GM18520 (cell line): ENCODE data around the gene ISY1.
"Not testable (repeated sequence)": the region's sequence is repeated elsewhere in the genome, so short reads cannot be mapped to it uniquely, and the experiment has no call there.

Experiments used
- ATAC-seq: cut with Tn5 transposase; IDR thresholded peaks from one replicate; pipeline ENCODE4 v1.9.1; 2021; ENCODE audit not compliant: unreplicated experiment

The ISY1 gene

GRCh38 chr3:129121016-129121791 lies 39.7 kb downstream of the ISY1 start:
- ATAC-seq, result no peak

GRCh38 chr3:129120254-129121004 lies 40.4 kb downstream of the ISY1 start:
- peak; percentile 62 for ATAC-seq

GRCh38 chr3:129119365-129120100 lies 41.3 kb downstream of the ISY1 start:
- ATAC-seq, result no peak

- ATAC-seq, result no peak
Observed at GRCh38 chr3:129118745-129119144, 42.1 kb downstream of the ISY1 start.

GRCh38 chr3:129117134-129117533 lies 43.7 kb downstream of the ISY1 start:
- no peak for ATAC-seq

- ATAC-seq, result no peak
Observed at GRCh38 chr3:129116482-129116946, 44.3 kb downstream of the ISY1 start.

- no peak for ATAC-seq
Observed at GRCh38 chr3:129114455-129114854, 46.4 kb downstream of the ISY1 start.

- ATAC-seq, result no peak
Observed at GRCh38 chr3:129112308-129113052, 48.4 kb downstream of the ISY1 start.

- ATAC-seq, result not testable (repeated sequence)
Observed at GRCh38 chr3:129111076-129111780, 49.6 kb downstream of the ISY1 start.

- no peak for ATAC-seq
Observed at GRCh38 chr3:129107793-129108192, 53.1 kb downstream of the ISY1 start.

- ATAC-seq, result no peak
Observed at GRCh38 chr3:129106866-129107565, 53.8 kb downstream of the ISY1 start.

GRCh38 chr3:129106320-129106719 lies 54.5 kb downstream of the ISY1 start:
- ATAC-seq, result no peak

- ATAC-seq, result no peak
Observed at GRCh38 chr3:129105862-129106261, 55.0 kb downstream of the ISY1 start.

GRCh38 chr3:129104498-129105079 lies 56.3 kb downstream of the ISY1 start:
- ATAC-seq, result no peak

- ATAC-seq, result no peak
Observed at GRCh38 chr3:129104051-129104450, 56.8 kb downstream of the ISY1 start.

GRCh38 chr3:129103296-129103695 lies 57.6 kb downstream of the ISY1 start:
- ATAC-seq, result no peak

GRCh38 chr3:129101370-129102138 lies 59.3 kb downstream of the ISY1 start:
- no peak for ATAC-seq

- ATAC-seq, result no peak
Observed at GRCh38 chr3:129100274-129100673, 60.6 kb downstream of the ISY1 start.
